ENCODE results near the gene PDYN.

Gene PDYN

DNA sequence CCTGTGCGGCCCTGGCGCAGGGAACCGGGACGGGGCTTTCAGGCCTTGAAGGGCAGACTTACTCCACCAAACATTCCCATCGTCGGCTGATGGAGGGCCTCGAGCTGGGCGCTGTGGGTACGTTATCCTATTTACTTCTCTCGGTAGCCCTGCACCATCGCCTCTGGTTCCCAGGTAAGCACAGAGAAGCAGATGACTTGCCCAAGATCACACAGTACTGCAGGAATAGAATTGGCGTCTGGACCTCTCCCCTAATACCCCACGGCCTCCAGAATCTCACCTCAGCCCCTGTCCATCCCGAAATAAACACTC is 46.4 kb downstream of the PDYN start:
- H3K9me3 Mint-ChIP-seq, result no peaks in the 10 kb centered on the region
- H3K4me3 Mint-ChIP-seq, result no peak overlapping the region
- DNase-seq (no peak), ATAC-seq (no peak)
- H3K27me3 Mint-ChIP-seq, result peaks cover 83% of the 10 kb centered on the region
- H3K27ac Mint-ChIP-seq, result no peak overlapping the region
- no peaks in the 10 kb centered on the region for H3K4me1 Mint-ChIP-seq

- Mint-ChIP-seq H3K4me3 (no peak overlapping the region), H3K9me3 (no peaks in the 10 kb centered on the region), H3K27ac (no peak overlapping the region), H3K27me3 (peaks cover 87% of the 10 kb centered on the region), H3K4me1 (no peaks in the 10 kb centered on the region)
- DNase-seq (no peak), ATAC-seq (no peak)
Observed at GRCh38 chr20:1946762-1947534, 46.9 kb downstream of the PDYN start.

DNA sequence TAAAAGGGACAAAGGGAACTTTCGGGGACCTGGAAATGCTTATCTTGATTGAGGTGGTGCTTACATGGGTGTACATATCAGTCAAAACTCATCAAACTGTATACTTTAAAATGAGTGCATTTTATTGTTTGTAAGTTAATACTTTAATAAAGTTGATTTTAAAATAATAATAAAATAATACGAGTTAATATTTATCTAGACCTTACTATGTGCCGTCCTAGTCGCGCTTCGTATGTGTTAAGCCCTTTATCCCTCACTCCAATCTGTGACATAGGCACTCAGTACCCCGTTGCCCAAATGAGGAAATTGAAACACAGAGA is 47.5 kb downstream of the PDYN start:
- DNase-seq (no peak), ATAC-seq (no peak)
- Mint-ChIP-seq H3K27ac (no peak overlapping the region), H3K4me1 (no peaks in the 10 kb centered on the region), H3K27me3 (peaks cover 83% of the 10 kb centered on the region), H3K4me3 (no peak overlapping the region), H3K9me3 (no peaks in the 10 kb centered on the region)

DNA sequence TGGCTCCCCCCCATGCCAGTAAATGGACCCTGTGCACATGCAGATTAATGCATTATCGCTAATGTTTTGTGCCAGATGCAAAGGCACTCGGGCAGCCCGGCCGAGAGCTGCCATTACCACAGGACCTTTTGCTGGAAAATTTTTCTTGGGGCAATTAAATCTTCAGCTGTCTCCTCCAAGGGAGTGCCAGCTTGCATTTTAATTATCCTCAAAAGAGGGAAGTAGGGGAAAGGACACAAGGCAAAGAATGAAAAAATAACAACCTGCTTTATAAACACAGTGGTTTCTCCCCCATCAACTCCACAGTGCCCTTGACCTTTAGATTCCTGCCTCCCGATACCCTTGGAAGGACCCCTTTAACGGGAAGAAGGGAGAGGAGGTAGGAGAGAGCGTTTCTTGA is 48.2 kb downstream of the PDYN start:
- Mint-ChIP-seq H3K27ac (no peak overlapping the region), H3K4me1 (no peaks in the 10 kb centered on the region), H3K4me3 (no peak overlapping the region), H3K27me3 (peaks cover 75% of the 10 kb centered on the region), H3K9me3 (no peaks in the 10 kb centered on the region)
- DNase-seq (no peak), ATAC-seq (no peak)

DNA sequence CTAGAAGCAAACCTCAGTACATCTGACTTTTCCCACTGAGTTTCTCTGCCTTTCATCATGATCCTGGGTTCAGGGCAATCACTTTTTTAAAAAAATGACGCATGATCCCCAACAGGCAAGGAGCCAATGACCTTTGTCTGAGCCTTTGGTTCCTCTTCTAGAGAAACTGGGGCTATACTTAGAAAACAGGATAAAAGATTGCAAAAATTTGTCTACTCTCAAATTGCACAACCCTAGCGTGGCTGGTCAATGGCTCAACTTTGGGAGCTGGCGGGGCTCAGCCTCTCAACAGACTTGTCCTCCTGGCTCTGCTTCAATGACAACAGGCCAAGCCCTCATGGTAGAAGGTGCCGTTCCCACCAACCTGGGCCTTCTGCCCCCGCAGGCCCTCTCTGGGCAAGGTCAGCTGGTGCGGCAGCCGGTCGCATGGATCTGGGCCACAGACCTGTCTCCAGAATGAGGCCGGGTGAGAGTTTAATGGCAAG is 48.7 kb downstream of the PDYN start:
- H3K4me3 Mint-ChIP-seq, result no peak overlapping the region
- DNase-seq, result no peak
- no peak for ATAC-seq
- H3K27me3 Mint-ChIP-seq, result peaks cover 70% of the 10 kb centered on the region
- H3K9me3 Mint-ChIP-seq, result no peaks in the 10 kb centered on the region
- no peaks in the 10 kb centered on the region for H3K4me1 Mint-ChIP-seq
- no peak overlapping the region for H3K27ac Mint-ChIP-seq

GRCh38 chr20:1944345-1945091 is 49.3 kb downstream of the PDYN start:
- Mint-ChIP-seq H3K4me1 (no peaks in the 10 kb centered on the region), H3K9me3 (no peaks in the 10 kb centered on the region), H3K4me3 (no peak overlapping the region), H3K27me3 (peaks cover 67% of the 10 kb centered on the region), H3K27ac (no peak overlapping the region)
- no peak for DNase-seq
- ATAC-seq, result no peak

- peaks cover 58% of the 10 kb centered on the region for H3K27me3 Mint-ChIP-seq
- H3K4me1 Mint-ChIP-seq, result no peaks in the 10 kb centered on the region
- DNase-seq (no peak), ATAC-seq (no peak)
- no peaks in the 10 kb centered on the region for H3K9me3 Mint-ChIP-seq
- H3K4me3 Mint-ChIP-seq, result no peak overlapping the region
- no peak overlapping the region for H3K27ac Mint-ChIP-seq
Observed at GRCh38 chr20:1943275-1944002, 50.4 kb downstream of the PDYN start.

DNA sequence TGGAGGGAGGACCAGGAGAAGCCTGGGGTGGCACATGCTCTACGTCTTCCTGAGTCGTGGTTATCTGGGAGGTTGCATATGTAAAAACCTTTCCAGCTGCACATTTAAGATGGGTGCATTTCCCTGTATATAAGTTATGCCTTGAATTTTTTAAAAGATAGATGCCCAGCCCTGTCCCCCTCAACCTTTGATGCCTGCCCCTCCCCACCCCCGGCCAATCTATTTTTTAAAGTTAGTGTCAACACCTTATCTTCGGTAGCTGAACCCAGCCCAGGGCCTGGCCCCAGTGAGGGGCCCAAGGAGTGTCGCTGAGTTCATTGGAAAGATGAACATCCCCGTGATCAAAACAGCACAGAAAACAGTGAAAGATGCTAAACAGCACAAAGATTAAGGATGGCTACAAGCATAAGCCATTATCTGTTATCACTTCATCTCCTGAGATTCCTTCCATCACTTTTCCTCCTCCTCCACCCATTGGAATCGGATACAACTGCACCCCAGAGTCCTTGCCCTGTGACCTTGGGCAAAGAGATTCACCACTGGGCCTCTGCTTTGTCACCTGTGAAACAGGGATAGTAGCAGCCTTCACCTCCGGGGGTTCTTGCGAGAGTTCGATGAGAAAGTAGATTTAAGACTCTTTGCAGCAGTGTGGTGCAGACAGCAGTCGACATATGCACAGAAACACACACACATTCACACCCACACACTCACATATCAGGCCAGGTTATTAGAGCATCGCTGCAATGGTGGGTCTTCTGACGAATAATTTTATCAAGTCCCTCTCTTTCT is 51.2 kb downstream of the PDYN start:
- ATAC-seq (no peak), DNase-seq (no peak)
- Mint-ChIP-seq H3K27me3 (peaks cover 53% of the 10 kb centered on the region), H3K4me3 (no peak overlapping the region), H3K9me3 (no peaks in the 10 kb centered on the region), H3K4me1 (no peaks in the 10 kb centered on the region), H3K27ac (no peak overlapping the region)

DNA sequence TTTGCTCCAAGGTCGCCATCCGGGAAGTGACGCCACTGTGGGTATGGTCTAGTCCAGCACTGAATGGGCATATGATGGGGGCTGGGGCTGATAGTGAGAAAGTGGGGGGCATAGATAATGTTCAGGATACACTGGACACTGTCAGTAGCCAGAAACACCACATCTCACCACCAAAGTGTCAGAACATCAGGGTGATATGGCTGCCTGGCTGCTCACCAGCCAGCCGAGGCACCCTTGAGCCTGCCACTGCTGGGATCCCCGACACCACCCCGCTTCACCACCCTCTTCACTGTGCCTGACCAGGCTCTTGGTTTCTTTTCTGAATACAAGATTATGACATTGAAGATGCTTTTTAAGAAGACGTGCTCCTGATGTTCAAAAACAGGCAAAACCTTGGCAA is 51.8 kb downstream of the PDYN start:
- no peaks in the 10 kb centered on the region for H3K4me1 Mint-ChIP-seq
- no peak overlapping the region for H3K4me3 Mint-ChIP-seq
- peaks cover 47% of the 10 kb centered on the region for H3K27me3 Mint-ChIP-seq
- H3K27ac Mint-ChIP-seq, result no peak overlapping the region
- no peak for DNase-seq
- no peaks in the 10 kb centered on the region for H3K9me3 Mint-ChIP-seq
- no peak for ATAC-seq

GRCh38 chr20:1941226-1941625 is 52.6 kb downstream of the PDYN start:
- DNase-seq (no peak), ATAC-seq (no peak)
- no peak overlapping the region for H3K4me3 Mint-ChIP-seq
- H3K27me3 Mint-ChIP-seq, result peaks cover 47% of the 10 kb centered on the region
- H3K4me1 Mint-ChIP-seq, result no peaks in the 10 kb centered on the region
- no peak overlapping the region for H3K27ac Mint-ChIP-seq
- no peaks in the 10 kb centered on the region for H3K9me3 Mint-ChIP-seq

DNA sequence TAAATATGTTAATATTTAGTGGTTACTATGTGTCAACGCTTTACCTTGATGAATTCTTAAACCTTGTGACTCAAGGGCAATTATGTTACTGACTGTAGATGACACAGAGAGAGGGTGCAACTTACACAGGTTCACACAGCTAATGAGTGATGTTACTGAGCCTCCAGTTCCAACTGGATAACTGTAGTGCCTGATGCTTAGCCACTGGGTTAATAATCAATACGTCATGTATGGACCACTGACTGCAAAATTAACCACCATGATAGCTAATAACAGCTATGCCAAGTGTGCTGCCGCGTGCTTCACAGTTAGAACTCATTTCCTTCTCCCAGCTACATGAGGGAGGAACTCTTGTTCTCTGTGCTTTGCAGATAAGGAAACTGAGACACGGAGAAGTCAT is 53.3 kb downstream of the PDYN start:
- Mint-ChIP-seq H3K27ac (no peak overlapping the region), H3K27me3 (peaks cover 41% of the 10 kb centered on the region), H3K4me1 (no peaks in the 10 kb centered on the region), H3K9me3 (no peaks in the 10 kb centered on the region), H3K4me3 (no peak overlapping the region)
- ATAC-seq, result no peak
- no peak for DNase-seq

DNA sequence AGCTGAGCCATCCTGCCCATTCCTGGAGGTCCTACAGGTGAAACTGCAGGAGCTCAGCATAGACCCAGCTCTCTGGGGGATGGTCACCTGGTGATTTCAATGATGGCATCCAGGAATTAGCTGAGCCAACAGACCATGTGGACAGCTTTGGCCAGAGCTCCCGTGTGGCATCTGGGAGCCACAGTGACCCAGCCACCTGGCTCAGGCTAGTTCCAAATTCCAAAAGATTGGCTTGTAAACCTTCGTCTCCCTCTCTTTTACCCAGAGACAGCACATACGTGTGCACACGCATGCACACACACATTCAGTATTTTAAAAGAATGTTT is 54.6 kb downstream of the PDYN start:
- DNase-seq (no peak), ATAC-seq (no peak)
- H3K4me3 Mint-ChIP-seq, result no peak overlapping the region
- H3K27me3 Mint-ChIP-seq, result peaks cover 27% of the 10 kb centered on the region
- no peak overlapping the region for H3K27ac Mint-ChIP-seq
- H3K9me3 Mint-ChIP-seq, result no peaks in the 10 kb centered on the region
- H3K4me1 Mint-ChIP-seq, result no peaks in the 10 kb centered on the region

- Mint-ChIP-seq H3K27me3 (peaks cover 25% of the 10 kb centered on the region), H3K27ac (no peak overlapping the region)
- no peak for DNase-seq
Observed at GRCh38 chr20:1938464-1939269, 55.2 kb downstream of the PDYN start.

DNA sequence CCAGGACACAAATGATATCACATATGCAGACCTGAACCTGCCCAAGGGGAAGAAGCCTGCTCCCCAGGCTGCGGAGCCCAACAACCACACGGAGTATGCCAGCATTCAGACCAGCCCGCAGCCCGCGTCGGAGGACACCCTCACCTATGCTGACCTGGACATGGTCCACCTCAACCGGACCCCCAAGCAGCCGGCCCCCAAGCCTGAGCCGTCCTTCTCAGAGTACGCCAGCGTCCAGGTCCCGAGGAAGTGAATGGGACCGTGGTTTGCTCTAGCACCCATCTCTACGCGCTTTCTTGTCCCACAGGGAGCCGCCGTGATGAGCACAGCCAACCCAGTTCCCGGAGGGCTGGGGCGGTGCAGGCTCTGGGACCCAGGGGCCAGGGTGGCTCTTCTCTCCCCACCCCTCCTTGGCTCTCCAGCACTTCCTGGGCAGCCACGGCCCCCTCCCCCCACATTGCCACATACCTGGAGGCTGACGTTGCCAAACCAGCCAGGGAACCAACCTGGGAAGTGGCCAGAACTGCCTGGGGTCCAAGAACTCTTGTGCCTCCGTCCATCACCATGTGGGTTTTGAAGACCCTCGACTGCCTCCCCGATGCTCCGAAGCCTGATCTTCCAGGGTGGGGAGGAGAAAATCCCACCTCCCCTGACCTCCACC is 56.4 kb downstream of the PDYN start:
- no peaks in the 10 kb centered on the region for H3K4me1 Mint-ChIP-seq
- H3K27ac Mint-ChIP-seq, result no peak overlapping the region
- H3K9me3 Mint-ChIP-seq, result no peaks in the 10 kb centered on the region
- peaks cover 22% of the 10 kb centered on the region for H3K27me3 Mint-ChIP-seq
- DNase-seq (no peak), ATAC-seq (no peak)
- H3K4me3 Mint-ChIP-seq, result no peak overlapping the region

More at GRCh38 chr20:1938464-1939269, 55.2 kb downstream of the PDYN start:
- no peaks in the 10 kb centered on the region for H3K4me1 Mint-ChIP-seq
- H3K4me3 Mint-ChIP-seq, result no peak overlapping the region
- no peaks in the 10 kb centered on the region for H3K9me3 Mint-ChIP-seq
- no peak for ATAC-seq
